ENCODE data around the gene ZNF175. TPM values are rescaled to one million over a fixed set of nuclear protein-coding genes. Genes with fewer than 3 reads are reported as not detected.

The ZNF175 gene
- total RNA-seq, 1 donor from 2014 or later = 6.1 TPM

DNA sequence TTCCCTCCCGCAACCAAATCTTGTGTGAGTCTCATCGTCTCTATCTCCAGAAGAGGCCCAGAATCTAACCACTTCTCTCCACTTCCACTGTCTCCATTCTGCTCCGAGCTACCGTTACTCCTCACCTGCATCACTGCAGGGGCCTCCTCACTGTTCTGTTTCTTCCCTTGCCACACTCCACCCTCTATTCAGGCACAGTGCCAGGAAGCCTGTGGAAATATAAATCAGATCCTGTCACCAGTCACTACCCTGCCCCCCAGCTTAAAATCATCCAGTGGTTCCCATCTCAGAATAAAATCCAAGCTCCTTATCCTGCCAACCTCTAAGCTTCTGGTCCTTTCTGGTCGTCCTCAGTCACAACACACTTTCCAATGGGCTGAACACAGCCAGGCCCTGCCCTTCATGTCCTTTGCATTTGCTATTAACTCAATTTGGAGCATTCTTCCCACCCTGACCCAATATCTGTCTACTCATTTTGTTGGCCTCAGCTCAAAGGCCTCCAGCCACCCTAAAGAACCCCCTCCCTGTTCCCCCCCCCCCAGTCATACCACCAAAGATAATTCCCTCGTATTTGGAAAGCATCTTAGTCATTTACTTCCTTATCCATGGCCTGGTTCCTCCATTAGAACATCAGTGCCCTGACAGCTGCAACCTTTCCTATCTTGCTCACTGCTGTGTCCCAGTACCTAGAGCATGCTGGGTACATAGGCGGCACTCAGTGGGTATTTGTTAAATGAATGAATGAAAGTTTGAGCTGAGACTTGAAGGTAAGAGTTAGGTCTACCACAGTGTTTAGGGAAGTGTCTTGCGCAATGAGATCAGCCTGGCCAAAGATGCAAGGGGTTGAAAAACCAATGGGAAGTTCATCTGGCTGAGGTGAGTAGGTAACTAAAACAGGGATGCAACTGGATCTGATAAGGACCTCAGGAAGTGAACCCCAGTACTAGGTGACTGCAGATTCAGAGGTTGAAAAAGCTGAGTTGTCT, 24.4 kb downstream of the ZNF175 start:
- no peak overlapping the region for H3K27ac ChIP-seq
- no peaks in the 10 kb centered on the region for H3K27me3 ChIP-seq
- H3K4me3 ChIP-seq = peak overlapping the region in 1 of 2 donors; percentile 84
- no peak for TF ChIP-seq CTCF (IDR thresholded peaks at IDR 0.05)
- DNase-seq (ENCODE audit: low spot score in 2 of 2) = no peak
- no peaks in the 10 kb centered on the region for H3K36me3 ChIP-seq
- intact Hi-C loops (cut with DNase I) = loop anchor here (2.0 to 10.0 kb wide), 4 partner anchors 61 to 791 kb away; partner anchors contain the start of genes CLDND2 and ETFB
- no peaks in the 10 kb centered on the region for H3K9me3 ChIP-seq
- H3K4me1 ChIP-seq = peaks cover 10 to 11% of the 10 kb centered on the region in 2 donors

DNA sequence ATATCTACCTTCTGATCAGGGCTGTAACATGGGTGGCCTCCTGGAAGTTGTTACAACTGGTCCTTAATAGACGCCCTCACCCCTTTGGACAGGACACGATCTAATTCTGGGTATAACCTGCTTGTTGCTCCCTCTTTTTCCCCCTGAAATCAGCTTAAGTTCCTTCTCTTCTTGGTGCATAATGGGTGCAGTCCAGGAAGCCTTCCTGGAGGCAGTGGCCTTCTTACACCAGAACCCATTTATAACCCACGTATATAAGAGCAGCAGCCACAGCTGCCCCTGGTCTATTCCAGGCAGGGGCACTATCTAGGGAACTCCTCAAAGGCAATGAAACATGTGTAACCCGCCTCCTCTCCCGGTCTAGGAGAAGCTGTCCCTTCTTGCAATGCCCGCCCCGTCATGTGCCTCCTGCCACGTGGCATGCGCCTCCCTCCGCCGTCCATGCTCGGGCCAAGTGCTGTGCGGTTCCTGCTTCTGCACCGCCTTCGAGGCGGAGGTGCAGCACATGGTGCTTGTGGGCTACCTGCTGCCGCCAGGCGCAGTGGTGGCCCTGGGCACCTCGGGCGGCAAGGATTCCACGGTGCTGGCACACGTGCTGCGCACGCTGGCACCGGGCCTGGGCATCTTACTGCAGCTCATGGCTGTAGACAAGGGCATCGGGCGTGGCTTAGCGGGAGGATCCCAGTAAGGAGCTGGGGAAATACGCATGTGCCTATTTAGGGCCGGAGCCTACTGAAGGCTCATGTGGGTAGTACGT, 27.3 kb downstream of the ZNF175 start:
- no peak for DNase-seq (ENCODE audit: low spot score in 2 of 2)
- intact Hi-C loops (cut with DNase I) = loop anchor here (10.0 kb wide), 2 partner anchors 234 to 794 kb away; partner anchors contain the start of genes CLDND2 and ETFB
- no peak overlapping the region for H3K4me3 ChIP-seq
- no peak overlapping the region for H3K27ac ChIP-seq
- TF ChIP-seq CTCF (IDR thresholded peaks at IDR 0.05) = no peak
- no peaks in the 10 kb centered on the region for H3K27me3 ChIP-seq
- H3K4me1 ChIP-seq = peaks cover 8 to 9% of the 10 kb centered on the region in 2 donors
- no peaks in the 10 kb centered on the region for H3K36me3 ChIP-seq
- H3K9me3 ChIP-seq = no peaks in the 10 kb centered on the region

- intact Hi-C loops (cut with DNase I) = loop anchor here (10.0 kb wide), 2 partner anchors 234 to 794 kb away; partner anchors contain the start of genes CLDND2 and ETFB
- no peak overlapping the region for H3K4me3 ChIP-seq
- H3K4me1 ChIP-seq = peaks cover 3 to 4% of the 10 kb centered on the region in 2 donors
- no peak overlapping the region for H3K27ac ChIP-seq
- H3K27me3 ChIP-seq = no peaks in the 10 kb centered on the region
- no peaks in the 10 kb centered on the region for H3K9me3 ChIP-seq
- no peaks in the 10 kb centered on the region for H3K36me3 ChIP-seq
- TF ChIP-seq CTCF (IDR thresholded peaks at IDR 0.05) = no peak
- DNase-seq (ENCODE audit: low spot score in 2 of 2) = no peak
Observed at GRCh38 chr19:51599084-51599483, 28.0 kb downstream of the ZNF175 start.

GRCh38 chr19:51600940-51601580, 30.0 kb downstream of the ZNF175 start:
- no peak for DNase-seq (ENCODE audit: low spot score in 2 of 2)
- no peak for TF ChIP-seq CTCF (IDR thresholded peaks at IDR 0.05)
- Histone ChIP-seq H3K27me3 (no peaks in the 10 kb centered on the region), H3K9me3 (no peaks in the 10 kb centered on the region), H3K4me3 (no peak overlapping the region), H3K4me1 (no peaks in the 10 kb centered on the region), H3K27ac (no peak overlapping the region), H3K36me3 (no peaks in the 10 kb centered on the region)
- intact Hi-C loops (cut with DNase I) = no loop called here

- no peak overlapping the region for H3K27ac ChIP-seq
- intact Hi-C loops (cut with DNase I) = no loop called here
- H3K9me3 ChIP-seq = no peaks in the 10 kb centered on the region
- H3K36me3 ChIP-seq = no peaks in the 10 kb centered on the region
- H3K27me3 ChIP-seq = no peaks in the 10 kb centered on the region
- no peak overlapping the region for H3K4me3 ChIP-seq
- no peak for DNase-seq (ENCODE audit: low spot score in 2 of 2)
- TF ChIP-seq CTCF (IDR thresholded peaks at IDR 0.05) = no peak
- H3K4me1 ChIP-seq = no peaks in the 10 kb centered on the region
Observed at GRCh38 chr19:51602189-51602854, 31.2 kb downstream of the ZNF175 start.
